ENCODE results near the gene FAM234B.

GRCh38 chr12:13100882-13101769, 56.9 kb downstream of the FAM234B start:
- no peak for TF ChIP-seq CTCF (optimal IDR thresholded peaks at IDR 0.05 in 1 of 3, IDR thresholded peaks at IDR 0.05 in 1 of 3, conservative IDR thresholded peaks at IDR 0.05 in 1 of 3; ENCODE audit: extremely low read depth in 1 of 3, insufficient read depth in 2 of 3, low read length in 3 of 3)
- TF ChIP-seq EZH2 (IDR thresholded peaks at IDR 0.05; ENCODE audit: low read length), result no peak
